GM12874 (cell line): ENCODE measurements around the gene HNF4A.

Source experiments
- CTCF ChIP-seq: IDR thresholded peaks from 2 replicates; pipeline ENCODE4 v1.5.1; 2011; ENCODE audit warnings: low read depth, mild to moderate bottlenecking, control low read depth, low read length, moderate library complexity; ENCODE audit not compliant: insufficient read depth

Gene HNF4A

GRCh38 chr20:44477151-44477550 lies 121.7 kb downstream of the HNF4A start:
- no peak for TF ChIP-seq CTCF

- no peak for TF ChIP-seq CTCF
These were observed 122.7 kb downstream of the HNF4A start for GRCh38 chr20:44478206-44478605.

GRCh38 chr20:44479643-44480042 lies 124.1 kb downstream of the HNF4A start:
- TF ChIP-seq CTCF: no peak

GRCh38 chr20:44480097-44480496 lies 124.6 kb downstream of the HNF4A start:
- no peak for TF ChIP-seq CTCF

- no peak for TF ChIP-seq CTCF
These were observed 126.4 kb downstream of the HNF4A start for GRCh38 chr20:44481719-44482416.

- TF ChIP-seq CTCF: no peak
These were observed 127.6 kb downstream of the HNF4A start for GRCh38 chr20:44483112-44483511.
